Measurements from ENCODE around the gene ELP5.

DNA sequence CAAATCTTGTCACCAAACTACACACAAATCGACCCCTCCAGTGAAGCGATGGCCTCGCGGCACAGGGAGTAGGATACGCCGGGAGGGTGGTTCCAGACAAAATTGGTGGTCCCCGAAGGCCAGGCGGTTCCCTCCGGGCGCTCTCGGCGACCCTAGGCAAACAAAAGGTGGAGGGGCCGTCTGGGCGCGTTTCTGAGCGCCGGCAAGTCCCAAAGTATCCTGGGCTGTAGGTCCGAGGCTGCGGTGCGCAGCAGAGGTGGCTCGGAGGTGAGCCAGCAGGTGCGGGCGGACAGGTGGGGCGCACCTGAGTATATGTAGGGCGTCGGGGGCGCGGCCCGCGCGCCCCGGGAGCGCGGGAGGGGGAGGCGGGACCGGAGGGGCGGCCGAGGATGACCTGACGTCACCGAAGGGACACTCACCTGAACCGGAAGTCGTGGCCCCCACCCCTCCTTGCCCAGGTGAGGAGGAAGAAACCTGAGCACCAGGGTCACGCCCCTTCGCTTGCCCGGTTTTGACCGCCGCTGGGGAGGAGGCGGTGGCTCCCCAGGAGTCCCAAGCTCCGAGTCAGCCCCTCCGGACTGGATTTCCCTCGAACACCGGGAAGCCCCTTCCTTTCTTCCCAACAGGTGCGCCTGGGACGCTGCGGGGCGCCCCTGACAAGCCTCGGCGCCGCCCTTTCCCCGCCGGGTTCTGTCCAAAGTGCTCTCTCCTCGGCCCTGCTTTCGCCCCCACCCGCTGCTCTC lies 10.3 kb downstream of the ELP5 start, which contains the start of gene CLDN7:
- TF ChIP-seq POLR2A (IDR thresholded peaks at IDR 0.05; ENCODE audit: low read length) (no peak), GATA1 (IDR thresholded peaks at IDR 0.05; ENCODE audit: low read depth, low read length) (no peak)
